Glomerular endothelial cell (primary cell): ENCODE results near the gene RPL36AL. TPM values are rescaled to one million over a fixed set of nuclear protein-coding genes. Genes with fewer than 3 reads are reported as not detected.
"Not testable (repeated sequence)": the region's sequence is repeated elsewhere in the genome, so short reads cannot be mapped to it uniquely, and the experiment has no call there.

Source experiments
- DNase-seq: peaks from one replicate; pipeline ENCODE4 v3.0.0-alpha.2; 2011; ENCODE audit warnings: low read depth, low spot score; ENCODE audit errors: extremely low read depth
- total RNA-seq: library from RNA; depleted of rRNA; stranded (reverse); fragments of >200 nt; gene quantifications from 2 replicates; pipeline ENCODE4 v1.2.3, GENCODE V29; 2015

Gene RPL36AL
- 203 and 224 TPM in 2 replicates for total RNA-seq

- peak; percentile 90 for DNase-seq
Observed at GRCh38 chr14:49620182-49621113, at the start of gene RPL36AL, which contains the start of gene MGAT2. TSS of gene RPL36AL (minus strand) at chr14:49620626. CDS start at chr14:49619104, 1,522 bp downstream. TSS of gene MGAT2 (plus strand) at chr14:49620799. CDS start at chr14:49621269, 470 bp downstream.

DNA sequence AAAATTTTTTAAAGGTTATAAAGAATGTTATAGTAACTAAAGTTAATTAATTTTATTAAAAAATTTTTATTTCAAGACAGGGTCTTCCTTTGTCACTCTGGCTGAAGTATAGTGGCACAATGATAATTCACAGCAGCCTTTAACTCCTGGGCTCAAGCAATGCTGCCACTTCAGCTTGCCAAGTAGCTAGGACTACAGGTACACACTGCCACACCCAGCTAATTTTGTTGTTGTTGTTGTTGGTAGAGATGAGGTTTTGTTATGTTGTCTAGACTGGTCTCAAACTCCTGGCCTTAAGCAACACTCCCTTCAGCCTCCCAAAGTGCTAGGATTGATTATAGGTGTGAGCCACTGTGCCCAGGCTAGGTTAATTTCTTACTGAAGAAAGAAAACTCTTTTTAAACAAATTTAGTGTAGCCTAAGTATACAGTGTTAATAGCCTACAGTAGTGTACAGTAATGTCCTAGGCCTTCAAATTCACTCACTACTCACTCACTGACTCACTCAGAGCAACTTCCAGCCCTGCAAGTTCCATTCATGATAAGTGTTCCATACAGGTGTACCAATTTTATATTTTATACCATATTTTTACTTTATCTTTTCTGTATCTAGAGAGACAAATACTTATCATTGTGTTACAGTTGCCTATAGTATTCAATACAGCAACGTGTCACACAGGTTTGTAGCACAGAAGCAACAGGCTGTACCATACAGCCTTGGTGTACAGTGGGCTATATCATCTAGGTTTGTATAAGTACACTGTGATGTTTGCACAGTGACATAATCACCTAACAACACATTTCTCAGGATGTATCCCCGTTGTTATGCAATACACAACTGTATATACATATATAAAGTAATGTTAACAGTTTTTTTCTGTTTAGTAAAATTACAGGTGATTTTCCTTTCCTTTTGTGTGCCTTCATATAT, 39.4 kb upstream of the RPL36AL start:
- no peak for DNase-seq

DNA sequence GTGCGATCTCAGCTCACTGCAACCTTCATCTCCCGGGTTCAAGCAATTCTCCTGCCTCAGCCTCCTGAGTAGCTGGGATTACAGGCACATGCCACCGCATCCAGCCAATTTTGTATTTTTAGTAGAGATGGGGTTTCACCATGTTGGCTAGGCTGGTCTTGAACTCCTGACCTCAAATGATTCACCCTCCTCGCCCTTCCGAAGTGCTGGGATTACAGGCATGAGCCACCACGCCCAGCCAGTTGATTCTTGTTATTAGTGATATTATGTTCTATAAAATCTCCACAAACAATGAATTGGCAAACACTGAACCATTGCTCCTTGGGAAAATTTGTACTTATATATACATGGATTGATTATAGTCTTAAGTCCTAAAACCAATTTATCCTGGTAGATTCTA, 37.1 kb upstream of the RPL36AL start:
- not testable (repeated sequence) for DNase-seq

DNA sequence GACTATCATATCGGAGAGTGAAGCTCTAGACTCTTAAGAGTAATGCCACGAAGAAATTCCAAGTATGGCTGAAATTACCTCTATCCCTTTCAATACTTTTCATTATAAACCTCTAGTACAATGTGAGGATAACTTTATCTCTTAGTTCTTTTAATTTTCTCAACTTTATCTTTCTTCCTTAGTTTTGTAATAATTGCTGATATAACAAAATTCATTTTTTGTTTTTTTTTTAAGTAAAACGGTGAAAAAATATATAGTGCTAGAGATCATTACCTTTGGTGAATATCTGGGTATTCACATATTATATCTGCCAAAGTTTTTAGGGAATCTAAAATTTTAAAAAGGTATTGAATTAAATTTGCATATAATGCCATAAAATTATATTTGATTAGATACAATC, 34.1 kb upstream of the RPL36AL start:
- DNase-seq, result no peak

GRCh38 chr14:49653508-49653907, 33.1 kb upstream of the RPL36AL start:
- no peak for DNase-seq

DNA sequence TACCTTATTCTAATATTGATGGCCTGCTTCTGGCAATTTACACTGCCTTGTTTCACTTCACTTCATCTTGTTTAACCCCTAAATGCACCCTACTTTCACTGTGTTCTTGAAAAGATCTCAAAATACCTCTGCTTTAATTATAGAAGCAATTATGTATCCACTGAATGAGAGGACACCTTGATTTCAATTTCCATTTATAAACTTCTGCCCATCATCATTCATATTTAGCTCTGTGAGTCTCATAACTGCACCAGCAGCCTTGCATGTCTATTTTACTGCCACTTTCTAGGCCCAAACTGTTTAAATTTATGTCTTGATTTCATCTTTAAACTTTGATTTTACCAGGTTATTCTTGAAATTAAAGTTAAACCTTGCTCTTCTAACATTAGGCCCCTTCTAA, 21.7 kb upstream of the RPL36AL start:
- DNase-seq, result no peak

DNA sequence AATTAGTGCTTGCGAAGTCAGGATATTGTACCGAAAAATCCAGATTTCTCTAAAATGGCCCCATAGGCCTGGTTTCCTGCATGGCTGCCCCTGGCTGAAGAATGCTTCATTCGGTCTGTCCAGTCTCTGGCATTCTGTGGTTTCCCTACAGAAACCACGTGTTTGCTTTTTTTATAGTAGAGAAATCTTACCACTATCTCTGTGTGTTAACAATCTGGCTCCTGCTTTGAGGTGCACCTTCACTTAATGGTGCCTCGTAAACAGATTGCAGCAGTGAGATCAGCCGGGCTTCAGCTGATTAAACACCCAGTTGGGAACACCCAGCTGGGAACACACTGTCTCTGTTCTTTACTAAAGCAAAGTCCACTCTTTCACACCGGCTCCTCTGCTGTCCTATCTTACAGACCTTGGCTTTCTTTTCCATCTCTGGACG, 21.3 kb upstream of the RPL36AL start:
- DNase-seq, result no peak

- DNase-seq, result no peak
Observed at GRCh38 chr14:49640540-49641417, 20.4 kb upstream of the RPL36AL start.

GRCh38 chr14:49637534-49638078, 17.2 kb upstream of the RPL36AL start:
- no peak for DNase-seq

DNA sequence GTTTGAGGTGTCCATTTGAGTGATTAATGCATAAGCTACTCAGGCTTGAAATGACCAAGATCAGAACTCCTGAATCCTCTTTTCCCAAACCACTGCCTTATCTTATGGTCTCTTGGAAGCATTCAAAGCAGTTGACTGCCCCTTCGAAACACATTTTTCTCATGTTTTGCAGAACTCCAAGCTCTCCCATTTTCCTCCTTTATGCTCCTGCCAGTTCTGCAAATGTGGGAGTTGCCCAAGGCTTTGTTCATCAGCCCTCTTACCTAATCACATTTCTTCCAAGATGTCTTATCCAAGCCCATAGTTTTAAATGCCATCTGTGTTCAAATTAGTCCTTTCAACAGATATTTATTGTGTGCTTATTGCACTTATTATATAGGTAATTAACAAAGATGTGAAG, 16.4 kb upstream of the RPL36AL start:
- no peak for DNase-seq

GRCh38 chr14:49634547-49635334, 14.3 kb upstream of the RPL36AL start, which contains the start of gene DNAAF2:
TSS of gene DNAAF2 (minus strand) at chr14:49635244. CDS start at chr14:49635149, 95 bp downstream.
- DNase-seq, result no peak

- DNase-seq, result no peak
Observed at GRCh38 chr14:49633640-49634546, 13.5 kb upstream of the RPL36AL start.

- no peak for DNase-seq
Observed at GRCh38 chr14:49623941-49624839, 3.8 kb upstream of the RPL36AL start.

- DNase-seq, result no peak
Observed at GRCh38 chr14:49623387-49623786, 3.0 kb upstream of the RPL36AL start.

DNA sequence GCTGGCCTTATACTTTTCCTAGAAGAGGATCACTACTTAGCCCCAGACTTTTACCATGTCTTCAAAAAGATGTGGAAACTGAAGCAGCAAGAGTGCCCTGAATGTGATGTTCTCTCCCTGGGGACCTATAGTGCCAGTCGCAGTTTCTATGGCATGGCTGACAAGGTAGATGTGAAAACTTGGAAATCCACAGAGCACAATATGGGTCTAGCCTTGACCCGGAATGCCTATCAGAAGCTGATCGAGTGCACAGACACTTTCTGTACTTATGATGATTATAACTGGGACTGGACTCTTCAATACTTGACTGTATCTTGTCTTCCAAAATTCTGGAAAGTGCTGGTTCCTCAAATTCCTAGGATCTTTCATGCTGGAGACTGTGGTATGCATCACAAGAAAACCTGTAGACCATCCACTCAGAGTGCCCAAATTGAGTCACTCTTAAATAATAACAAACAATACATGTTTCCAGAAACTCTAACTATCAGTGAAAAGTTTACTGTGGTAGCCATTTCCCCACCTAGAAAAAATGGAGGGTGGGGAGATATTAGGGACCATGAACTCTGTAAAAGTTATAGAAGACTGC, 1.7 kb upstream of the RPL36AL start:
- DNase-seq, result no peak

DNA sequence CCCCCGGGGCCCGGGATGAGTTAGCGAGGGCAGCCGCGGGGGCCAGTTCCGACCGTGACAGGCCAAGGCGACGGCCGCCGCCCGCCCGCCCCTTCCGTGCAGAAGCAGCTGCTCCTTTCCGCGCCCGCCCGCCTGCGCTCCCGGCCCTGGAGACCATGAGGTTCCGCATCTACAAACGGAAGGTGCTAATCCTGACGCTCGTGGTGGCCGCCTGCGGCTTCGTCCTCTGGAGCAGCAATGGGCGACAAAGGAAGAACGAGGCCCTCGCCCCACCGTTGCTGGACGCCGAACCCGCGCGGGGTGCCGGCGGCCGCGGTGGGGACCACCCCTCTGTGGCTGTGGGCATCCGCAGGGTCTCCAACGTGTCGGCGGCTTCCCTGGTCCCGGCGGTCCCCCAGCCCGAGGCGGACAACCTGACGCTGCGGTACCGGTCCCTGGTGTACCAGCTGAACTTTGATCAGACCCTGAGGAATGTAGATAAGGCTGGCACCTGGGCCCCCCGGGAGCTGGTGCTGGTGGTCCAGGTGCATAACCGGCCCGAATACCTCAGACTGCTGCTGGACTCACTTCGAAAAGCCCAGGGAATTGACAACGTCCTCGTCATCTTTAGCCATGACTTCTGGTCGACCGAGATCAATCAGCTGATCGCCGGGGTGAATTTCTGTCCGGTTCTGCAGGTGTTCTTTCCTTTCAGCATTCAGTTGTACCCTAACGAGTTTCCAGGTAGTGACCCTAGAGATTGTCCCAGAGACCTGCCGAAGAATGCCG, 872 bp upstream of the RPL36AL start:
- no peak for DNase-seq
